Epithelial cell of proximal tubule (primary cell): ENCODE results near the gene TPRN. TPM values are rescaled to one million over a fixed set of nuclear protein-coding genes. Genes with fewer than 3 reads are reported as not detected.

Experiments
- DNase-seq: peaks from one replicate; pipeline ENCODE4 v3.0.0-alpha.2; 2011; ENCODE audit warnings: low read depth
- H3K4me3 ChIP-seq: 2 replicates; pipeline ENCODE4 v1.5.1; 2011; ENCODE audit warnings: low read depth, mild to moderate bottlenecking, low read length
- total RNA-seq: library from RNA; depleted of rRNA; stranded (reverse); fragments of >200 nt; gene quantifications from 2 replicates; pipeline ENCODE4 v1.2.3, GENCODE V29; 2015
- TF ChIP-seq, protein P1 (sequence below): conservative IDR thresholded peaks from 2 replicates; pipeline ENCODE4 v1.5.1; 2012; ENCODE audit warnings: low read depth, mild to moderate bottlenecking, low read length

The TPRN gene
- total RNA-seq, 1 donor from 2014 or later = 10.5 TPM

DNA sequence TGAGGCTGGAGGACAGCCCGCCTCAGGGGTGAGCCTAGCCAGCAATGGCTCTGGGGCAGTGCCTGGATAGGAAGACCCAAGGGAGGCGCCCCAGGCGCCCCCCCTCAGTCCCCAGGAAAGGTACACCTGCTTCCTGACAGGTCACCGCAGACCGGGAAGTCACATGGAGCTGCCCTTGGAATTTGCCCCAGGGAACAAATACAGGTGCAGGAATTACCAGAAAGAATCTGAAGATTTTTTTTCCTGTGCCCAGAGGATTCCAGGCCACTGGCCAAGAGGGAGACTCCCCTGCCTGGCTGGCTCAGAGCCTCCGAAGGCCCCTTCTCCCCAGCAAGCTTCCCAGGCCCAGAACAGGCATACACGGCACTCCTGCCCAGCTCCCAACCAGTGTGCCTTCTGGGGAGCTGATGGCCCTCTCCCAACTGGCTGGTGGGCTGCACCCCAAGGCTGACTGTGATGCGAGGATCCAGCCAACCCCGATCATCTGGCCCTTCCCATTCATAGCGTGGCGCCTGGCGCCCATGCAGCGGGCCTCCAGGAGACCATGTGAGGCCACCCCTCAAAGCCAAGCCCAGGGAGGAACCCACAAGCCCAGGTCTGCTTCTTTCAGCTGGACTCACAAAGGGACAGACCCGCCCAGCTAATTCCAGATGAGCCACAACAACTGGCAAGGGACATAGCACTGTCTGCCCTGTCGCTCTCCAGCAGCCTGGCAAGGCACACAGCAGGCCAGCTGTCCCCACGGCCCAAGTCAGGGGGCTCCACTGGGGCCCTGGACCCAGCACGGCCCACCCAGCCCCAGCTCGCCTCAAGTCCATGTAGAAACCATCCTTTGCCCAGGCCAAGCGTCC lies 2.3 kb downstream of the TPRN start:
- TF ChIP-seq, protein P1, sequence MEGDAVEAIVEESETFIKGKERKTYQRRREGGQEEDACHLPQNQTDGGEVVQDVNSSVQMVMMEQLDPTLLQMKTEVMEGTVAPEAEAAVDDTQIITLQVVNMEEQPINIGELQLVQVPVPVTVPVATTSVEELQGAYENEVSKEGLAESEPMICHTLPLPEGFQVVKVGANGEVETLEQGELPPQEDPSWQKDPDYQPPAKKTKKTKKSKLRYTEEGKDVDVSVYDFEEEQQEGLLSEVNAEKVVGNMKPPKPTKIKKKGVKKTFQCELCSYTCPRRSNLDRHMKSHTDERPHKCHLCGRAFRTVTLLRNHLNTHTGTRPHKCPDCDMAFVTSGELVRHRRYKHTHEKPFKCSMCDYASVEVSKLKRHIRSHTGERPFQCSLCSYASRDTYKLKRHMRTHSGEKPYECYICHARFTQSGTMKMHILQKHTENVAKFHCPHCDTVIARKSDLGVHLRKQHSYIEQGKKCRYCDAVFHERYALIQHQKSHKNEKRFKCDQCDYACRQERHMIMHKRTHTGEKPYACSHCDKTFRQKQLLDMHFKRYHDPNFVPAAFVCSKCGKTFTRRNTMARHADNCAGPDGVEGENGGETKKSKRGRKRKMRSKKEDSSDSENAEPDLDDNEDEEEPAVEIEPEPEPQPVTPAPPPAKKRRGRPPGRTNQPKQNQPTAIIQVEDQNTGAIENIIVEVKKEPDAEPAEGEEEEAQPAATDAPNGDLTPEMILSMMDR = no peak
- no peak for DNase-seq

DNA sequence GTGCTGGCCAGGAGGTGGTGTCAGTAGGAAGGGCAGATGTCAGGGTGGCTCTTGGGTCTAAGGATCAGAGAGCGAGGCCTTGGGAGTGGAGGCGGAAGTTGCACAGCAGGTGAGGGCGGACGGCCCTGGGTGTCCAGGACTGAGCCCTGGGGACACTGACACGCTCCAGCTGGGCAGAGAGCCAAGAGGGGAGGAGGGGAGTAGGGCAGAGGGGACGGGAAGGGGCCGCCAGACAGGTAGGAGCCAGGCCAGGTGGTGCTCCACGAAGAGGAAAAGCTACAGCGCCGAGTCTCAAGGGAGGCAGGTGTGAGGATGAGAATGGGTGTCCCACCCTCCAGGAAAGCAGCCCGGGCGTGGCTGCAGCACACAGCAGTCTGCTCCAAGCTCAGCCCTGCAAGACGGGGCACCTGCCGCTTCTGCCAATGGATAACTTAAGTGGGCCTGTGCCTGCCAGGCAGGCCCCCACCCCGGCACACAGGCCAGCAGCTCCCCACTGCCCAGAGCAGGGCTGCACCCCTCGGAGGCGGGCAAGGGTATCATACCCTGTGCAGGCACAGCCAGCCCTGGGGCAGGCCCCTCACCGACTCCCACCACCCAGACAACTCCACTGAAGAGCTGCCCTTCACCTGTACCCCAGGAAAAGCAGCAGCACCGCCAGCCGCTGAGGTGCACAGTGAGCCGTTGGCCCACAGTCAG lies 4.9 kb downstream of the TPRN start:
- H3K4me3 ChIP-seq = no peak overlapping the region
- DNase-seq = no peak
- TF ChIP-seq, protein P1 = no peak

More for the DNA sequence above, 2.3 kb downstream of the TPRN start:
- H3K4me3 ChIP-seq = peak overlapping the region; percentile 54

- TF ChIP-seq, protein P1 = no peak
- H3K4me3 ChIP-seq = no peak overlapping the region
Measured at GRCh38 chr9:137194909-137195308, 5.6 kb downstream of the TPRN start.

GRCh38 chr9:137194388-137194787 lies 6.2 kb downstream of the TPRN start:
- no peak overlapping the region for H3K4me3 ChIP-seq
- TF ChIP-seq, protein P1 = no peak
- no peak for DNase-seq

More at GRCh38 chr9:137194909-137195308, 5.6 kb downstream of the TPRN start:
- no peak for DNase-seq

DNA sequence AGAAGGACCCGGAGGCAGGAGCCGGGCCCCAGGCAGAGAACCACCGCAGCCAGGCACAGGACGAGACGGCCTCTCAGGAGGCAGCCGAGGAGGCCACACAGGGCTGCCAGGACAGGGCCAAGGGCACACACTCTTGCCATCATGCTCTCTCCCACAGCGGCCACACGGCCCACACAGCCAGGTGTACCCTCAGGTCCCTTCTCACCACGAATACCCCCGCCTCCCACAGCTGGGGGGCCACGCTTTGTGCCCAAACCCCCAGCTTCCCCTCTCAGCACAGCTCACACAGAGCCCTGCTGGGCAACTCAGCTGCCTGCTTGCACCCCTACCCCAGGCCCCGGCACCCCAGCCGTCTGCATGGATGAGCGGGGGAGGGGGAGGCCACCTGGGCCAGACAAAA lies 6.8 kb downstream of the TPRN start:
- TF ChIP-seq, protein P1 = no peak
- no peak overlapping the region for H3K4me3 ChIP-seq
- DNase-seq = no peak

DNA sequence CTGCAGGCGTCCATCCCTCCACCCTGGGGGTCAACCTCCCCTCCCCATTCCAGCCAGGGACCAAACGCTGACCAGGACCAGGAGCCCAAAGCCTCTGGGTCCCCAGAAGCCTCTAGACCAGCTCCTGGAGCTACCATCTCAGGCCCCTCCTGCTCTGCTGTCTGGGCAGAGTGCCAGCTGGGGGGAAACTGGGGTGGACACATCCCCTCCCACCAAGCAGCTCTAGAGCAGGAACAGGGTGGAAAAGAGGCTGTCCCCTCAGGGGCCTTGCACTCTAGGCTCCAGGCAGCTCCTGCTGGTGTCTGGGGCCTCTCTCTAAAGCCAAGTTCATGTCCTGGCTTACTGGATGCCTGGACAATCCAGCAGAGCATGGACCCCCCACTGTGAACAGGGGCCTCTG lies 7.7 kb downstream of the TPRN start:
- TF ChIP-seq, protein P1 = no peak
- H3K4me3 ChIP-seq = no peak overlapping the region
- no peak for DNase-seq
